Chondrocyte (in vitro differentiated cells): ENCODE results near the gene ICA1L. TPM values are rescaled to one million over a fixed set of nuclear protein-coding genes. Genes with fewer than 3 reads are reported as not detected.

Experiments used
- DNase-seq: peaks from one replicate; pipeline ENCODE4 v3.0.0; 2021; ENCODE audit warnings: mixed read lengths, low spot score
- H3K27ac Mint-ChIP-seq: one replicate; pipeline ENCODE4 v1.8.0; 2021; ENCODE audit warnings: mild to moderate bottlenecking, moderate library complexity, mixed read lengths; ENCODE audit not compliant: unreplicated experiment
- H3K27me3 Mint-ChIP-seq: 2 replicates; pipeline ENCODE4 v1.8.0; 2021; ENCODE audit warnings: low read depth, mixed read lengths
- H3K36me3 Mint-ChIP-seq: 2 replicates; pipeline ENCODE4 v1.8.0; 2021; ENCODE audit warnings: low read depth, mixed read lengths
- H3K4me1 Mint-ChIP-seq: 2 replicates; pipeline ENCODE4 v1.8.0; 2021; ENCODE audit warnings: low read depth, mild to moderate bottlenecking, mixed read lengths
- H3K4me3 Mint-ChIP-seq: one replicate; pipeline ENCODE4 v1.8.0; 2021; ENCODE audit warnings: mild to moderate bottlenecking, moderate library complexity, mixed read lengths; ENCODE audit not compliant: unreplicated experiment
- H3K9me3 Mint-ChIP-seq: 2 replicates; pipeline ENCODE4 v1.8.0; 2021; ENCODE audit warnings: low read depth, mixed read lengths
- total RNA-seq: library from RNA; stranded (reverse); gene quantifications from 3 replicates; pipeline ENCODE4 v1.2.1, GENCODE V29; 2021
- TF ChIP-seq, protein P1 (sequence below): fragments of 200-600 bp; sonication (generic); IDR thresholded peaks from 2 replicates; pipeline ENCODE4 v1.5.0; 2021; ENCODE audit warnings: antibody characterized with exemption, mild to moderate bottlenecking, moderate library complexity

ICA1L gene
- total RNA-seq, 1 donor from 2014 or later: 6.6 TPM

DNA sequence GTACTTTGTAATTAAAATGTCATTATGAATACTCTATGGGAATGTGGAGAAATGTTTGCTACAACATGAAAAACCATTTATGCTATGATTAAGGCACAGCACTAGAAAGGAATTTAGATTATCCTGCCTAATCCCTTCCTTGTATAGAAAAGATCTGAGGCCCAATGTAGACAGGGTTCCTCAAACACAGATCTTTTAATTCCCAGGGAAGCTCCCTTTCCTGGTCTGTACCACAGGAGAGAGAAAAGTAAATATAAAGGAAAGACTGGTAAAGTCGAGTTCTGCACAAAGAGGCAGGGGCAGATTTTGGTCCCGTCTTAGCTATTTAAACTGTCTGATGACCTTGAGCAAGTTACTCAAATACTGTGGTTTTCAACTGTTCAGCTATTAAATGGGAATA, 84.7 kb downstream of the ICA1L start:
- Mint-ChIP-seq H3K4me1 (no peaks in the 10 kb centered on the region), H3K4me3 (no peak overlapping the region), H3K9me3 (no peaks in the 10 kb centered on the region), H3K27ac (no peak overlapping the region), H3K27me3 (no peaks in the 10 kb centered on the region), H3K36me3 (peaks cover 7% of the 10 kb centered on the region)
- TF ChIP-seq, protein P1, sequence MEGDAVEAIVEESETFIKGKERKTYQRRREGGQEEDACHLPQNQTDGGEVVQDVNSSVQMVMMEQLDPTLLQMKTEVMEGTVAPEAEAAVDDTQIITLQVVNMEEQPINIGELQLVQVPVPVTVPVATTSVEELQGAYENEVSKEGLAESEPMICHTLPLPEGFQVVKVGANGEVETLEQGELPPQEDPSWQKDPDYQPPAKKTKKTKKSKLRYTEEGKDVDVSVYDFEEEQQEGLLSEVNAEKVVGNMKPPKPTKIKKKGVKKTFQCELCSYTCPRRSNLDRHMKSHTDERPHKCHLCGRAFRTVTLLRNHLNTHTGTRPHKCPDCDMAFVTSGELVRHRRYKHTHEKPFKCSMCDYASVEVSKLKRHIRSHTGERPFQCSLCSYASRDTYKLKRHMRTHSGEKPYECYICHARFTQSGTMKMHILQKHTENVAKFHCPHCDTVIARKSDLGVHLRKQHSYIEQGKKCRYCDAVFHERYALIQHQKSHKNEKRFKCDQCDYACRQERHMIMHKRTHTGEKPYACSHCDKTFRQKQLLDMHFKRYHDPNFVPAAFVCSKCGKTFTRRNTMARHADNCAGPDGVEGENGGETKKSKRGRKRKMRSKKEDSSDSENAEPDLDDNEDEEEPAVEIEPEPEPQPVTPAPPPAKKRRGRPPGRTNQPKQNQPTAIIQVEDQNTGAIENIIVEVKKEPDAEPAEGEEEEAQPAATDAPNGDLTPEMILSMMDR: no peak
- DNase-seq: no peak

DNA sequence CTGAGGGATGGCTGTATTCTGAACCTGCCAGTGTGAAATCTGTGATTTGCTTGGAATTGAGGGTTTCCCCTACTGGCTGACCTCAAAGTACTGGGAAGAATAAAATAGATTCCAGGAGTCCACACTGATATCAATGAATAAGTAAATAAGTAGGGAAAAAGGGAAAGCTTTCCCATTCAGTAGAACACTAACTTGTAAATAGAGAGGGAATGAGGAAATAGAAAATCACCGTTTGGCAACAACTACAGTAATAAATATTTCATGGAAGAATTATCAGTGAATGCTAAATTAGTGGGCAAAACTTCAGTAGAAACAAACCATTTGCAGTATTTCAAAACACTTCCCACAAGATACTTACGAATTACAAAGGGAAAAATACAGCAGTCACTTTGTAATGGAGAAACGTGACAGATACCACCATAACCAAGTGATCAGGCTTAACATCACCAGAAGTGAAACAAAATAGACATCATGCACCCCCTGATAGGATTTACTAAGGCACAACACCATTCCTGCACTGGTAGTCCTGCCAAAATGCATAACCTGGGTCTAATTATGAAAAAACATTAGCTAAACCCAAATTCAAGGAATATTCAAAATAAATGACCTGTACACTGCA, 88.5 kb downstream of the ICA1L start:
- Mint-ChIP-seq H3K27ac (no peak overlapping the region), H3K27me3 (no peaks in the 10 kb centered on the region), H3K4me3 (no peak overlapping the region), H3K36me3 (peaks cover 10% of the 10 kb centered on the region), H3K9me3 (no peaks in the 10 kb centered on the region), H3K4me1 (no peaks in the 10 kb centered on the region)
- no peak for DNase-seq
- TF ChIP-seq, protein P1: no peak

DNA sequence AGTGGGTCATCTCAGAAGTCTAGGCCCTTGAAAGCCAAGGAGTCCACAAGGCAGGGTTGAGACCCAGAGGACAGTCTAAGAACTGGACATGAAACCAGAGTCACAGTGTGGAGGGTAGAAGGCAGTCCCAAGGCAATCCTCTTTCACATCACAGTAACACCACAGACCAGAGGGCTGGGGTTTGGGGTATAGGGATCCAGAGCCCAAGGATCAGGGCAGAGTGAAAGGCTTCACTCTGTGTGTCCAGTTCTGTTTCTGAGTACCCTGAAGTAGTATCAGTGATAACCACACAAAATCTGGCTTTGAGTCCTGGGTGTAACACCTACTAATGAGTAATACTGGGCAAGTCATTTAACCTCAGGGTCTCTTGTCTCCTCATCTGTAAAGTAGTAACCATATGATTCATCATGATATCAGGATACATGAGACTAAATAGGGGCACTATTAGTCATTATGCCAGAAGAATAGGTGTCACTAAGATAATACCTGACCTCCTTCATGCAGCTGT, 91.0 kb downstream of the ICA1L start:
- Mint-ChIP-seq H3K9me3 (no peaks in the 10 kb centered on the region), H3K27ac (no peak overlapping the region), H3K4me1 (no peaks in the 10 kb centered on the region), H3K4me3 (no peak overlapping the region), H3K27me3 (no peaks in the 10 kb centered on the region), H3K36me3 (peaks cover 9% of the 10 kb centered on the region)
- TF ChIP-seq, protein P1: no peak
- no peak for DNase-seq

DNA sequence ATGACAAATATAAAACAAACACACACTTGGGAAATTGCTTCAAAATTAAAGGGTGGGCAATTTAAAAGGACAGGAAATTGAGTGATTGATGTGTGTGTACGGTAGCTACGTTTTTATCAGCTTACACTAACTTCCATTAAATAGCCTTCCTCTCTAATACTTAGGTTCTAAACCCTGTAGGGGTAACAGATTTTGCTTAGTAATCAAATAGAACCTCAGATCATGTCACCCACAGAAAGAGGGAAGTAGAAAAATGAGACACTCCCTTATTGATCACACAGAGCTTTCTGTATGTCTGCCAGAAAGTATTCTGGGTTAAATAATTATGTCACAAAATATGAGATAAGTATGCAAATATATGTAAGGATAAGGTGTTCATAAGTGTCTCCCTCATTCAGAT, 93.3 kb downstream of the ICA1L start:
- TF ChIP-seq, protein P1: no peak
- peaks cover 14% of the 10 kb centered on the region for H3K36me3 Mint-ChIP-seq
- H3K4me1 Mint-ChIP-seq: no peaks in the 10 kb centered on the region
- H3K4me3 Mint-ChIP-seq: no peak overlapping the region
- H3K27ac Mint-ChIP-seq: no peak overlapping the region
- DNase-seq: no peak
- no peaks in the 10 kb centered on the region for H3K27me3 Mint-ChIP-seq
- no peaks in the 10 kb centered on the region for H3K9me3 Mint-ChIP-seq

DNA sequence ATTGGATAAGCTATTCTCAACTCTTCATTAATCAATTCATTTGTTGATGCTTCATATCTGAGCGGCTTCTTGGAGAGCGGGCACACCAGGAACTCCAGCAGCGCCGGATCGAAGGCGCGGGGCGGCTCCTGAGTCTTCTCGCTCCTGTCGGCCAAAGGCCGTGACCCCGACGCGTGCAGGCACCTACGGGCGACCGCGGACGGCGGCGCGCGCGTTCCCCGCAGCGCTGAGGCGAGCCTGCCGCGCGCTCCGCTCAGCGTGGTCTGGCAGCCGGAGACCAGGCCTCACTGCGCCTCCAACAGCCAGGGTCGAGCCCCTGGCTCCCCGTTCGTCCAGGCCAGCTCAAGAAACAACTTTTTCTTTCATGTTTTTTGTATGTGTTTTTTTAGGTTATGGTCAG, 97.5 kb downstream of the ICA1L start:
- H3K4me3 Mint-ChIP-seq: no peak overlapping the region
- no peak overlapping the region for H3K27ac Mint-ChIP-seq

More for the DNA sequence above, 97.5 kb downstream of the ICA1L start:
- DNase-seq: no peak
- TF ChIP-seq, protein P1: no peak
- peaks cover 12% of the 10 kb centered on the region for H3K4me1 Mint-ChIP-seq
- no peaks in the 10 kb centered on the region for H3K9me3 Mint-ChIP-seq
- H3K36me3 Mint-ChIP-seq: peaks cover 10% of the 10 kb centered on the region
- H3K27me3 Mint-ChIP-seq: no peaks in the 10 kb centered on the region
